Parathyroid adenoma (tissue), 2 donors: ENCODE results near the gene CLEC4G.

Source experiments
- H2AFZ ChIP-seq: fragments of 300-600 bp; sonication (generic); one replicate; pipeline ENCODE4 v1.7.0; 2017; ENCODE audit warnings: antibody characterized with exemption, mild to moderate bottlenecking
- H3K27ac ChIP-seq: fragments of 300-600 bp; sonication (generic); one replicate; pipeline ENCODE4 v1.7.0; 2017
- H3K27me3 ChIP-seq: fragments of 300-600 bp; sonication (generic); one replicate; pipeline ENCODE4 v1.7.0; 2017; ENCODE audit warnings: low read length; ENCODE audit not compliant: control insufficient read depth, insufficient read depth
- H3K36me3 ChIP-seq: fragments of 300-600 bp; sonication (generic); one replicate; pipeline ENCODE4 v1.7.0; 2017; ENCODE audit warnings: low read length; ENCODE audit not compliant: control insufficient read depth, insufficient read depth
- H3K4me1 ChIP-seq: fragments of 300-600 bp; sonication (generic); one replicate; pipeline ENCODE4 v1.7.0; 2017; ENCODE audit warnings: control low read depth
- H3K4me2 ChIP-seq: fragments of 300-600 bp; sonication (generic); one replicate; pipeline ENCODE4 v1.7.0; 2017; ENCODE audit warnings: low read length
- H3K4me3 ChIP-seq: fragments of 300-600 bp; sonication (generic); one replicate; pipeline ENCODE4 v1.7.0; 2017; ENCODE audit warnings: low read depth, low read length
- H3K79me2 ChIP-seq: fragments of 300-600 bp; sonication (generic); one replicate; pipeline ENCODE4 v1.7.0; 2017; ENCODE audit warnings: control low read depth
- H3K9ac ChIP-seq: fragments of 300-600 bp; sonication (generic); one replicate; pipeline ENCODE4 v1.7.0; 2017; ENCODE audit warnings: mild to moderate bottlenecking
- H3K9me3 ChIP-seq: fragments of 300-600 bp; sonication (generic); one replicate; pipeline ENCODE4 v1.7.0; 2017; ENCODE audit warnings: low read length; ENCODE audit not compliant: control insufficient read depth
- CTCF ChIP-seq: fragments of 300-600 bp; sonication (generic); IDR thresholded peaks from one replicate; pipeline ENCODE4 v1.7.0; 2017; ENCODE audit warnings: antibody characterized with exemption, mild to moderate bottlenecking
- donor health status: primary hyperparathyroidism.

CLEC4G gene

DNA sequence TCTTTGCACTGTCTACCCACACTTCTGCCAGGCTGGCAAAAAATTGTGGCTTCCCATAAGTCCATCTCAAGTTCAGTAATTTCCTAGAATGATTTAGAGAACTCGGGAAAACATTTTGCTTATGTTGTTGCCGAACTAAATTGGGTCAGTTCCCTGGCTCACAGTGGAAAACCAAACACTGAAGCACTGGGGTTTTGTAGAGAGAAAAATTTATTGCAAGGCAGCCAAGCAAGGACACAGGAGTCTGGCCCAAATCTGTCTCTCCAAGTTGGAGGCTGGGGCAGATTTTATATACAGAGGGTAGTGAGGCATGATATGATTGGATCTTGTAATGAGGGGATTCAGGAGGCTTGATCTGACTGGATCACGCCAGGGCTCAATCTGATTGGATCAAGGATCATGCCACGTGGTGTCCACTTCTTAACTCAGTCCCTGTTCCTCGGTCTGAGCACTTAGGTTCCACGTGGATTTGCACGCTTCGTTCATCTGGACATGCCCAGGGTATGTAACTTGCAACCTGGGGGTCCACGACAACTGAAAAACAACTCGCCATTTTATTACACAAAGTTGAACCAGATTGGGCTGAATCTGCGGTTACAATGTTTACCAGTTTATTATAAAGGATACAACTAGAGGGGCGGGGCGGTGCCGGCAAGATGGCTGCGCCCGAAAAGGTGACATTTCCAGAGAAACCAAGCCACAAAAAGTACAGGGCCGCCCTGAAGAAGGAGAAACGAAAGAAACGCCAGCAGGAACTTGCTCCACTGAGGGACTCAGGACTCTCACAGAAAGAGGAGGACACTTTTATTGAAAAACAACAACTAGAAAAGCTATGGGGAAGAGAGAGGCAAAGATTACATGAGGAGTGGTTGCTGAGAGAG, 8.1 kb upstream of the CLEC4G start:
- H3K4me1 ChIP-seq = no peaks in the 10 kb centered on the region
- no peak overlapping the region for H3K4me3 ChIP-seq
- H3K27ac ChIP-seq = no peak overlapping the region
- H3K79me2 ChIP-seq = no peaks in the 10 kb centered on the region
- no peaks in the 10 kb centered on the region for H3K27me3 ChIP-seq
- no peak overlapping the region for H2AFZ ChIP-seq
- TF ChIP-seq CTCF = no peak
- no peak overlapping the region for H3K9ac ChIP-seq
- no peak overlapping the region for H3K4me2 ChIP-seq
- H3K36me3 ChIP-seq = no peaks in the 10 kb centered on the region
- no peaks in the 10 kb centered on the region for H3K9me3 ChIP-seq

DNA sequence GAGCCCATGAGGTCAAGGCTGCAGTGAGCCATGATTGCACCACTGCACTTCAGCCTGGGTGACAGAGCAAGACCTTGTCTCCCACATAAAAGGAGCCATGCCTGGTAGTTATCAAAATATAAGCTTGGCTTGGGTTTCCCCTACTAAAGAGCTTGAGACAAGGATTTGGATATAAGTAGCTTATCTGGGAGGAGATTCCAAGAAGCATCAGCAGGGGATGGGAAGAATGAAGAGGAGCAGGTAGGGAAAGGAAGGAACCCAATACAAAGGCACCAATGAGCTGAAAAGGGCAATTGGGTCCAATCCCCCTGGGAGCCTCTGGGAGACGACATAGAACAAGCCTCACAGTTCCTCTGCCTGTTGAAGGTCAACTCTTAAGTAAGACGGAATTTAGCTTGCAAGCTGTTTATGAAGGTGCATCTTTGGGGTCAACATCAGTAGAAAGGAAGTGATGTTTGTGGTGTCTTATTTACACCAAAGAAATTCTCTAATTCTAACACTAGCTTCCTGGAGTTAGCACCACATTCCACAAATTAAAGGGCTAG, 7.4 kb upstream of the CLEC4G start:
- no peak for TF ChIP-seq CTCF
- no peaks in the 10 kb centered on the region for H3K9me3 ChIP-seq
- no peaks in the 10 kb centered on the region for H3K36me3 ChIP-seq
- no peak overlapping the region for H3K4me2 ChIP-seq
- no peaks in the 10 kb centered on the region for H3K4me1 ChIP-seq
- no peak overlapping the region for H3K4me3 ChIP-seq
- H3K27ac ChIP-seq = no peak overlapping the region
- H3K27me3 ChIP-seq = no peaks in the 10 kb centered on the region
- no peak overlapping the region for H3K9ac ChIP-seq
- no peaks in the 10 kb centered on the region for H3K79me2 ChIP-seq
- H2AFZ ChIP-seq = no peak overlapping the region

DNA sequence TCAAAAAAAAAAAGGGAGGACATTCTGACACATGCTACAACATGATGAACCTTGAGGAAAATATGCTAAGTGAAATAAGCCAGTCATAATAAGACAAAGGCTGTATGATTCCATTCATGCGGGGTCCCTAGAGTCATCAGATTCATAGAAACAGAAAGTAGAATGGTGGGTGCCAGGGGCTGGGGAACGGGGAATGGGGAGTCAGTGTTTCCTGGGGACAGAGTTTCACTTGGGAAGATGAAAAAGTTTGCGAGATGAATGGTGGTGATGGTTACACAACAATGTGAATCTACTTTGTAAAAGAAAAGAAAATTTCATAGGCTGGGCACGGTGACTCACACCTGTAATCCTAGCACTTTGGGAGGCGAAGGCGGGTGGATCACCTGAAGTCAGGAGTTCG, 6.1 kb upstream of the CLEC4G start:
- Histone ChIP-seq H3K27me3 (no peaks in the 10 kb centered on the region), H3K4me3 (no peak overlapping the region), H3K9me3 (no peaks in the 10 kb centered on the region), H3K27ac (no peak overlapping the region), H3K9ac (no peak overlapping the region), H3K79me2 (no peaks in the 10 kb centered on the region), H2AFZ (no peak overlapping the region), H3K4me1 (no peaks in the 10 kb centered on the region), H3K4me2 (no peak overlapping the region), H3K36me3 (no peaks in the 10 kb centered on the region)
- TF ChIP-seq CTCF = no peak

GRCh38 chr19:7737215-7737614, 5.3 kb upstream of the CLEC4G start:
- no peak overlapping the region for H3K4me3 ChIP-seq
- no peaks in the 10 kb centered on the region for H3K27me3 ChIP-seq
- H3K9me3 ChIP-seq = no peaks in the 10 kb centered on the region
- H2AFZ ChIP-seq = no peak overlapping the region
- no peaks in the 10 kb centered on the region for H3K79me2 ChIP-seq
- no peak for TF ChIP-seq CTCF
- H3K27ac ChIP-seq = no peak overlapping the region
- H3K9ac ChIP-seq = no peak overlapping the region
- H3K4me1 ChIP-seq = no peaks in the 10 kb centered on the region
- no peaks in the 10 kb centered on the region for H3K36me3 ChIP-seq
- no peak overlapping the region for H3K4me2 ChIP-seq

- Histone ChIP-seq H3K4me2 (no peak overlapping the region), H3K79me2 (no peaks in the 10 kb centered on the region), H3K36me3 (no peaks in the 10 kb centered on the region), H3K27ac (no peak overlapping the region), H3K27me3 (no peaks in the 10 kb centered on the region), H3K9ac (no peak overlapping the region), H3K9me3 (no peaks in the 10 kb centered on the region), H3K4me3 (no peak overlapping the region), H2AFZ (no peak overlapping the region), H3K4me1 (no peaks in the 10 kb centered on the region)
- no peak for TF ChIP-seq CTCF
These were observed 4.2 kb upstream of the CLEC4G start for GRCh38 chr19:7736148-7736547.
